GM12878 (cell line): ENCODE data around the gene STAT4. TPM values are rescaled to one million over a fixed set of nuclear protein-coding genes. Genes with fewer than 3 reads are reported as not detected.

ENCODE experiments used
- ATAC-seq: fragments of 200-7000 bp; cut with Tn5 transposase; 3 replicates; pipeline ENCODE4 v1.9.1; 2020; ENCODE audit warnings: mild to moderate bottlenecking, moderate library complexity
- BruUV-seq: library from RNA; stranded (reverse); fragments of 400-500 nt; replicated peaks from 2 replicates; lab custom pipeline; 2021; lab: Mats Ljungman, UMichigan
- CTCF ChIA-PET: fragments of 300-600 bp; sonication (Branson Sonifier 250); formaldehyde crosslinking; extraction: SDS; loops from one replicate; lab custom pipeline; 2021; ENCODE audit warnings: inconsistent platforms; lab: Yijun Ruan, JAX
- POLR2A ChIA-PET: fragments of 350-600 bp; formaldehyde crosslinking; extraction: SDS; loops from one replicate; lab custom pipeline; 2021; ENCODE audit warnings: inconsistent platforms; lab: Charles Lee
- RAD21 ChIA-PET: fragments of 300-600 bp; sonication (Branson Sonifier 250); formaldehyde crosslinking; loops from one replicate; lab custom pipeline; 2023; ENCODE audit warnings: antibody characterized with exemption; ENCODE audit not compliant: unreplicated experiment; lab: Charles Lee
- SMC1A ChIA-PET: fragments of 300-600 bp; sonication (Branson Sonifier 250); formaldehyde crosslinking; loops from one replicate; lab custom pipeline; 2023; ENCODE audit not compliant: unreplicated experiment, uncharacterized antibody; lab: Charles Lee
- DNase-seq: peaks from one replicate; pipeline ENCODE4 v3.0.0-alpha.2; 2011; ENCODE audit warnings: low read depth, low spot score
- FAIRE-seq: peaks from 3 replicates; lab custom pipeline; 2011; peaks lifted over from hg19 to GRCh38; lab: Jason Lieb, UNC
- H2AFZ ChIP-seq: 2 replicates; pipeline ENCODE4 v1.6.0; 2011; ENCODE audit warnings: low read depth, low read length, control low read depth; ENCODE audit not compliant: control insufficient read depth
- H3K27ac ChIP-seq: 2 replicates; pipeline ENCODE4 v1.5.1; 2011; ENCODE audit warnings: control low read depth; ENCODE audit not compliant: control insufficient read depth, insufficient read depth
- H3K27me3 ChIP-seq, 2 experiments: replicated peaks in 1 of 2; 2 replicates each; pipeline versions ENCODE4 v1.6.0 to v1.6.1; 2011; ENCODE audit warnings: low read length in 1 of 2; ENCODE audit not compliant: control insufficient read depth in 2 of 2, insufficient read depth in 2 of 2
- H3K36me3 ChIP-seq, 2 experiments: 2 replicates each; pipeline ENCODE4 v1.5.1; 2011; ENCODE audit warnings: low read length in 1 of 2; ENCODE audit not compliant: control insufficient read depth in 2 of 2, insufficient read depth in 2 of 2
- H3K4me1 ChIP-seq: 2 replicates; pipeline ENCODE4 v1.6.1; 2011; ENCODE audit warnings: mild to moderate bottlenecking, low read length, moderate library complexity, mixed read lengths; ENCODE audit not compliant: control insufficient read depth, insufficient read depth
- H3K4me2 ChIP-seq: 2 replicates; pipeline ENCODE4 v1.6.0; 2011; ENCODE audit warnings: control low read depth; ENCODE audit not compliant: control insufficient read depth, insufficient read depth
- H3K4me3 ChIP-seq: fragments of 200-600 bp; sonication (generic); 2 replicates; pipeline ENCODE4 v1.5.1; 2016
- H3K79me2 ChIP-seq: 2 replicates; pipeline ENCODE4 v1.6.0; 2011; ENCODE audit warnings: low read length; ENCODE audit not compliant: control insufficient read depth, insufficient read depth
- H3K9ac ChIP-seq: 2 replicates; pipeline ENCODE4 v1.8.0; 2011; ENCODE audit warnings: low read length, control low read depth, mixed read lengths; ENCODE audit not compliant: control insufficient read depth, insufficient read depth
- H3K9me3 ChIP-seq: replicated peaks from 3 replicates; pipeline ENCODE4 v1.5.1; 2011; ENCODE audit warnings: mild to moderate bottlenecking, low read length; ENCODE audit not compliant: control insufficient read depth, insufficient read depth
- H4K20me1 ChIP-seq: 2 replicates; pipeline ENCODE4 v1.6.0; 2011; ENCODE audit not compliant: control insufficient read depth, insufficient read depth
- BCLAF1 ChIP-seq: fragments of 450-650 bp; IDR thresholded peaks from 2 replicates; pipeline ENCODE4 v1.6.1; 2017; ENCODE audit warnings: antibody characterized with exemption, mild to moderate bottlenecking, moderate library complexity
- CBX3 ChIP-seq: fragments of 200-600 bp; sonication (generic); IDR thresholded peaks from 2 replicates; pipeline ENCODE4 v1.6.1; 2016; ENCODE audit warnings: low read depth, borderline replicate concordance
- EGR1 ChIP-seq, 2 experiments: IDR thresholded peaks; 1 replicate in 1 of 2; 2 replicates in 1 of 2; pipeline ENCODE4 v1.6.1; 2011 to 2012; ENCODE audit warnings: low read depth in 2 of 2, low read length in 2 of 2, borderline replicate concordance in 1 of 2, mild to moderate bottlenecking in 1 of 2, moderate library complexity in 1 of 2
- MAX ChIP-seq: IDR thresholded peaks from 2 replicates; pipeline ENCODE4 v1.6.1; 2012; ENCODE audit warnings: low read depth, low read length, improper control_type of control experiment
- MYB ChIP-seq: fragments of 150-350 bp; IDR thresholded peaks from 2 replicates; pipeline ENCODE4 v1.6.1; 2014; ENCODE audit warnings: mild to moderate bottlenecking, low read depth, low read length, borderline replicate concordance
- NR2C2 ChIP-seq: IDR thresholded peaks from 2 replicates; pipeline ENCODE4 v1.6.1; 2011; ENCODE audit warnings: borderline replicate concordance, low read depth; ENCODE audit not compliant: control insufficient read depth, insufficient read length
- NR2F1 ChIP-seq: fragments of 450-650 bp; conservative IDR thresholded peaks from 2 replicates; pipeline ENCODE4 v1.6.1; 2017; ENCODE audit warnings: mild to moderate bottlenecking
- POLR2A ChIP-seq: IDR thresholded peaks from 2 replicates; pipeline ENCODE4 v1.6.1; 2011; ENCODE audit warnings: low read depth, mild to moderate bottlenecking, low read length
- RAD51 ChIP-seq: fragments of 450-650 bp; IDR thresholded peaks from 2 replicates; pipeline ENCODE4 v1.6.1; 2016; ENCODE audit warnings: moderate library complexity, mild to moderate bottlenecking, inconsistent platforms
- RUNX3 ChIP-seq: IDR thresholded peaks from 2 replicates; pipeline ENCODE4 v1.6.1; 2012; ENCODE audit warnings: low read length, inconsistent platforms
- SMC3 ChIP-seq: IDR thresholded peaks from 2 replicates; pipeline ENCODE4 v1.6.1; 2011; ENCODE audit warnings: low read length, improper control_type of control experiment, borderline replicate concordance
- SUZ12 ChIP-seq: fragments of 200-600 bp; sonication (generic); IDR thresholded peaks from one replicate; pipeline ENCODE4 v1.6.1; 2018; ENCODE audit warnings: antibody characterized with exemption, mild to moderate bottlenecking; ENCODE audit not compliant: unreplicated experiment
- ZNF687 ChIP-seq: fragments of 450-650 bp; IDR thresholded peaks from 2 replicates; pipeline ENCODE4 v1.6.1; 2017; ENCODE audit warnings: mild to moderate bottlenecking, moderate library complexity
- WGBS: methylation state at CpG from one replicate; pipeline ENCODE4 v1.1.6; 2016; ENCODE audit warnings: low lambda C conversion rate; ENCODE audit not compliant: insufficient replicate concordance, insufficient coverage; ENCODE audit errors: missing lambda C conversion rate; 5-methylcytosine and 5-hydroxymethylcytosine counted together
- in situ Hi-C: fragments of 300-500 bp; cut with MboI; formaldehyde crosslinking; loops from 9 replicates; pipeline ENCODE4 v1.14.3; 2018; ENCODE audit warnings: mixed read lengths
- intact Hi-C: fragments of 100-400 bp; cut with micrococcal nuclease; formaldehyde crosslinking; loops from one replicate; pipeline ENCODE4 v1.14.2; 2022; ENCODE audit not compliant: unreplicated experiment
- polyA plus RNA-seq, 11 experiments: library from polyadenylated mRNA; depleted of rRNA in 4 of 11; unstranded in 6 of 11; stranded (reverse) in 5 of 11; fragments of >200 nt; fragmentation: Nextera tagmentation in 4 of 11; fragmentation: Illumina TruSeq in 1 of 11; extraction: Ambion mirVana in 4 of 11; extraction: Trizol in 1 of 11; gene quantifications; 1 replicate in 1 of 11; 2 replicates in 10 of 11; pipeline versions ENCODE4 v1.2.1 to v1.2.3, GENCODE V29; 2011 to 2016; ENCODE audit warnings: inconsistent platforms in 2 of 11, missing spikeins in 2 of 11, low read depth in 1 of 11
- total RNA-seq, 4 experiments: library from RNA; depleted of rRNA in 3 of 4; stranded (reverse); fragments of >200 nt in 3 of 4; fragmentation: Illumina TruSeq in 1 of 4; extraction: Trizol in 1 of 4; gene quantifications; 2 replicates each; pipeline versions ENCODE4 v1.2.1 to v1.2.3, GENCODE V29; 2013 to 2021

Gene STAT4
- total and polyA plus RNA-seq, 10 of the 15 experiments (the other 5 are each of a cell fraction or from before 2014, with no cell fraction given) = 3.1 to 9.3 (median 7.1) TPM

GRCh38 chr2:191038741-191039140, 112.1 kb downstream of the STAT4 start:
- POLR2A ChIA-PET = no interaction called here
- CTCF ChIA-PET = interaction anchor here (0.6 to 4.0 kb wide), 3 partner anchors 10 to 188 kb away, joined by 3 to 16 read pairs (median 7); no protein-coding TSS in a partner anchor
- SMC1A ChIA-PET = interaction anchor here (0.9 to 2.0 kb wide), 6 partner anchors 9 to 117 kb away, joined by 3 to 9 read pairs (median 4); no protein-coding TSS in a partner anchor
- RAD21 ChIA-PET = interaction anchor here (0.6 to 1.5 kb wide), 3 partner anchors 11 to 258 kb away, joined by 3 to 5 read pairs (median 4); no protein-coding TSS in a partner anchor
- Histone ChIP-seq H3K79me2 (no peaks in the 10 kb centered on the region), H3K9ac (no peak overlapping the region)
- no peak for DNase-seq
- in situ Hi-C loops = no loop called here
- no TSS peak for BruUV-seq
- no peak for TF ChIP-seq MAX
- no peak for TF ChIP-seq BCLAF1
- TF ChIP-seq RUNX3 = no peak
- no peak for TF ChIP-seq EGR1 (IDR thresholded peaks at IDR 0.05; ENCODE audit: borderline replicate concordance in 1 of 2, low read depth in 2 of 2, low read length in 2 of 2)
- TF ChIP-seq NR2F1 = no peak
- no peak for TF ChIP-seq CBX3
- TF ChIP-seq SMC3 = no peak
- TF ChIP-seq NR2C2 = no peak
- TF ChIP-seq SUZ12 = no peak
- TF ChIP-seq ZNF687 = no peak
- TF ChIP-seq RAD51 = no peak
- TF ChIP-seq MYB = no peak
- no peak for TF ChIP-seq POLR2A
- TF ChIP-seq, all 136 proteins: peak for 0
- 68% methylated on average over 2 of the region's 2 CpGs for WGBS
- Histone ChIP-seq H3K27me3 (no peaks in the 10 kb centered on the region), H4K20me1 (no peaks in the 10 kb centered on the region), H3K36me3 (no peaks in the 10 kb centered on the region), H3K4me3 (no peak overlapping the region), H3K27ac (no peak overlapping the region), H3K9me3 (no peaks in the 10 kb centered on the region; the same call in 2 of the 3 replicates), H3K4me1 (no peaks in the 10 kb centered on the region; the same call in 1 of the 2 replicates), H3K4me2 (no peak overlapping the region), H2AFZ (no peak overlapping the region)
- ATAC-seq (no peak), FAIRE-seq (no peak)
- intact Hi-C loops = no loop called here
